Trophoblast cell (in vitro differentiated cells and primary cell): ENCODE data around the gene PRH2.
A peak's percentile ranks its signal among the peaks of the same experiment; 100 is the strongest.

Experiments used
- DNase-seq, 2 donors: peaks; one replicate each; pipeline ENCODE4 v3.0.0-alpha.2; 2016
- H2AFZ ChIP-seq: 2 replicates; pipeline ENCODE4 v1.6.1; 2013; ENCODE audit warnings: low read length, moderate library complexity, mild to moderate bottlenecking; ENCODE audit not compliant: insufficient read depth, poor library complexity
- H2AK5ac ChIP-seq: 2 replicates; pipeline ENCODE4 v1.6.1; 2013; ENCODE audit warnings: mild to moderate bottlenecking, low read length
- H2BK120ac ChIP-seq: 2 replicates; pipeline ENCODE4 v1.6.1; 2013; ENCODE audit warnings: low read length, mild to moderate bottlenecking, moderate library complexity; ENCODE audit not compliant: insufficient read depth, poor library complexity
- H2BK12ac ChIP-seq: 2 replicates; pipeline ENCODE4 v1.6.1; 2013; ENCODE audit warnings: mild to moderate bottlenecking, low read length, moderate library complexity
- H2BK5ac ChIP-seq: 2 replicates; pipeline ENCODE4 v1.6.1; 2013; ENCODE audit warnings: low read length, low read depth, moderate library complexity, mild to moderate bottlenecking; ENCODE audit not compliant: poor library complexity
- H3K14ac ChIP-seq: 2 replicates; pipeline ENCODE4 v1.6.1; 2013; ENCODE audit warnings: mild to moderate bottlenecking, low read length
- H3K18ac ChIP-seq: 2 replicates; pipeline ENCODE4 v1.6.1; 2013; ENCODE audit warnings: mild to moderate bottlenecking, low read length
- H3K23ac ChIP-seq: 2 replicates; pipeline ENCODE4 v1.6.1; 2013; ENCODE audit warnings: low read length
- H3K27ac ChIP-seq: 2 replicates; pipeline ENCODE4 v1.5.1; 2013; ENCODE audit warnings: low read depth, mild to moderate bottlenecking, inconsistent platforms, low read length, moderate library complexity
- H3K27me3 ChIP-seq: 2 replicates; pipeline ENCODE4 v1.6.1; 2013; ENCODE audit warnings: inconsistent platforms, mild to moderate bottlenecking, low read length, moderate library complexity; ENCODE audit not compliant: insufficient read depth
- H3K36me3 ChIP-seq, 2 experiments: 1 replicate in 1 of 2; 2 replicates in 1 of 2; pipeline ENCODE4 v1.6.1; 2013; ENCODE audit warnings: low read length in 2 of 2, mild to moderate bottlenecking in 2 of 2, moderate library complexity in 1 of 2; ENCODE audit not compliant: insufficient read depth in 2 of 2, control insufficient read depth in 1 of 2
- H3K4ac ChIP-seq: 2 replicates; pipeline ENCODE4 v1.6.1; 2013; ENCODE audit warnings: low read depth, mild to moderate bottlenecking, low read length, moderate library complexity
- H3K4me1 ChIP-seq, 2 experiments: 1 replicate in 1 of 2; 2 replicates in 1 of 2; pipeline ENCODE4 v1.6.1; 2013; ENCODE audit warnings: low read length in 2 of 2, mild to moderate bottlenecking in 2 of 2, moderate library complexity in 1 of 2; ENCODE audit not compliant: insufficient read depth in 2 of 2, control insufficient read depth in 1 of 2
- H3K4me2 ChIP-seq: 2 replicates; pipeline ENCODE4 v1.6.1; 2013; ENCODE audit warnings: inconsistent platforms, mild to moderate bottlenecking, low read length, moderate library complexity
- H3K4me3 ChIP-seq: 2 replicates; pipeline ENCODE4 v1.5.1; 2013; ENCODE audit warnings: mild to moderate bottlenecking, low read depth, low read length, inconsistent platforms
- H3K79me1 ChIP-seq: one replicate; pipeline ENCODE4 v1.6.1; 2013; ENCODE audit warnings: low read length
- H3K79me2 ChIP-seq: 2 replicates; pipeline ENCODE4 v1.6.1; 2013; ENCODE audit warnings: low read length, mild to moderate bottlenecking; ENCODE audit not compliant: control insufficient read depth, insufficient read depth, poor library complexity
- H3K9ac ChIP-seq: 2 replicates; pipeline ENCODE4 v1.6.1; 2013; ENCODE audit warnings: mild to moderate bottlenecking, low read length
- H3K9me3 ChIP-seq: 2 replicates; pipeline ENCODE4 v1.6.1; 2013; ENCODE audit warnings: low read depth, mild to moderate bottlenecking, control low read depth, inconsistent platforms, low read length; ENCODE audit not compliant: insufficient read depth
- H4K12ac ChIP-seq: 2 replicates; pipeline ENCODE4 v1.6.1; 2013; ENCODE audit warnings: low read depth, mild to moderate bottlenecking, low read length, moderate library complexity
- H4K8ac ChIP-seq: 2 replicates; pipeline ENCODE4 v1.6.1; 2013; ENCODE audit warnings: low read depth, mild to moderate bottlenecking, low read length, moderate library complexity
- H4K91ac ChIP-seq: one replicate; pipeline ENCODE4 v1.6.1; 2013; ENCODE audit warnings: low read depth, mild to moderate bottlenecking, low read length, moderate library complexity
- WGBS: extraction: QIAGEN DNeasy Blood & Tissue Kit; methylation state at CpG from one replicate; pipeline ENCODE4 v1.1.7; 2013; ENCODE audit warnings: missing lambda C conversion rate; ENCODE audit not compliant: insufficient read length, insufficient coverage; ENCODE audit errors: extremely low coverage; 5-methylcytosine and 5-hydroxymethylcytosine counted together

PRH2 gene

DNA sequence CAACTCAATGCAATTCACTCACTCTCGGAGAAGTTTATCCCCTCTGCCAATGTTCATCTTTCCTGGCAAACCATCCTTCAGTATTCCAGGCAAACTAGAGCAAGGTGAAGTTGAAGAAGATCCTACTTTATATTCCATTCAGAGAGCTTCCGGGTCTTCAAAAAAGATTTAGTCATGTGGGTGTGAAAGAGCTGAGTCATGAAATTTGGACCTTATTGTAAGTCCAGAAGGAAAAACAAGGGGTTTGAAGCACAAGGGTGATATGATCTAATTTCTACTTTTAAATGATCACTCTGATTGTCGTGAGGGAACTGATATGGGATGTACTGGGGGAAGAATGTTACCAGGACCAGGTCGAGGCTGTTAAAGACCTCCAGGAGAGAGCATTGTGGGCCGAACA lies 2.8 kb upstream of the PRH2 start:
- H3K4ac ChIP-seq = no peak overlapping the region
- no peak overlapping the region for H3K4me3 ChIP-seq

DNA sequence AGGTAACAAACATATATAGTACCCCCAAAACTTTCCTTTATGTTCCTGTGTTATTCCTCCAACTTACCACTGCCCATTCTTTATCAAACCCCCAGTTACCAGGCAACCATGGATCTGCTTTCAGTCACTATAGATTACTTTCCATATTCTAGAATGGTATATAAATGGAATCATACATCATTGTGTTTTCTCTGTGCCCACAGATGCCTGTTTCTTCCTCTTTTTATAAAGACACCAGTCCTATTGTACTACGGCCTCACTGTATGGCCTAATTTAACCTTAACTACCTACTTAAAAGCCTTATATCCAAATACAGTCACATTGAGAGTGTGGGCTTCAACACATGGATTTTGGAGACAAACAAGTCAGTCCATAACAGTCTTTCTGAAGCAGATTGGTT lies 7.5 kb downstream of the PRH2 start:
- H3K14ac ChIP-seq = no peak overlapping the region
- H2BK12ac ChIP-seq = no peak overlapping the region
- no peak for DNase-seq
- peaks cover 0 to 2% of the 10 kb centered on the region in 2 experiments for H3K4me1 ChIP-seq
- H3K4me2 ChIP-seq = no peak overlapping the region
- no peak overlapping the region for H4K8ac ChIP-seq
- no peak overlapping the region for H3K23ac ChIP-seq
- no peaks in the 10 kb centered on the region for H3K79me2 ChIP-seq
- no peak overlapping the region for H3K18ac ChIP-seq
- H2BK5ac ChIP-seq = no peak overlapping the region
- H3K79me1 ChIP-seq = no peaks in the 10 kb centered on the region
- H4K91ac ChIP-seq = no peak overlapping the region
- no CpG with 5 or more reads among the region's 1 CpG for WGBS
- H2AK5ac ChIP-seq = no peak overlapping the region
- H2BK120ac ChIP-seq = no peak overlapping the region
- H2AFZ ChIP-seq = no peak overlapping the region
- no peaks in the 10 kb centered on the region for H3K36me3 ChIP-seq
- H3K4ac ChIP-seq = no peak overlapping the region
- H3K9ac ChIP-seq = no peak overlapping the region
- H3K27ac ChIP-seq = no peak overlapping the region
- H3K9me3 ChIP-seq = no peaks in the 10 kb centered on the region
- H3K27me3 ChIP-seq = no peaks in the 10 kb centered on the region
- no peak overlapping the region for H3K4me3 ChIP-seq
- no peak overlapping the region for H4K12ac ChIP-seq

More for the DNA sequence above, 2.8 kb upstream of the PRH2 start:
- H4K12ac ChIP-seq = no peak overlapping the region
- H3K14ac ChIP-seq = no peak overlapping the region
- H3K27ac ChIP-seq = no peak overlapping the region
- H2AK5ac ChIP-seq = no peak overlapping the region
- no peak overlapping the region for H3K4me2 ChIP-seq
- no peak overlapping the region for H3K23ac ChIP-seq
- no peaks in the 10 kb centered on the region for H3K79me2 ChIP-seq
- H2AFZ ChIP-seq = no peak overlapping the region
- no peaks in the 10 kb centered on the region for H3K79me1 ChIP-seq
- no peaks in the 10 kb centered on the region for H3K36me3 ChIP-seq
- no peak overlapping the region for H4K91ac ChIP-seq
- no peak overlapping the region for H3K9ac ChIP-seq
- no peaks in the 10 kb centered on the region for H3K4me1 ChIP-seq
- H2BK5ac ChIP-seq = no peak overlapping the region
- no peak overlapping the region for H2BK12ac ChIP-seq
- H3K18ac ChIP-seq = no peak overlapping the region
- DNase-seq = no peak
- H4K8ac ChIP-seq = no peak overlapping the region
- H2BK120ac ChIP-seq = no peak overlapping the region
- H3K27me3 ChIP-seq = no peaks in the 10 kb centered on the region
- WGBS = no CpG with 5 or more reads among the region's 5 CpGs
- H3K9me3 ChIP-seq = no peaks in the 10 kb centered on the region

DNA sequence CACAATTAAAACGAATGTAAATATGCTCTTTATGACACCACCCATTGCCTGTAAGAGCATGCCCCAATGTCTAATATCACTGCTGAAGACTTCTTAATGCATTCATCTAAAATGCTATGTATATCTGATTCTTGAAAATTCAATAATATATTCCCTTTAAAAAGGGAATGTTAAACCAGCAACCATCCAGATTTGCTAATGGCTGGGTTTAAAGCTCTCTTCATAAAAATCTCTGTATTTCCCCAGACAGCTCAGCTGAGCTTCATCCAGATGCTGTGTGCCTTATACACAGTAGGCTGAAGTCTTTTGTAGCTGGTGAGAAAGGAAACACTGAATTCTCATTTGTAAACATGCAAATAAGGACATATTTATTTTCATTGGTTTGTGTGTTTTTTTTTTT lies 10.1 kb downstream of the PRH2 start, which contains the start of gene TAS2R14:
Gene TAS2R14, minus strand, starts transcription at position 101 of the 400 bp plus-strand sequence. Its CDS starts 56 bp downstream, at position 45.
- H3K4ac ChIP-seq = no peak within 1 kb of the TSS
- H4K12ac ChIP-seq = no peak within 1 kb of the TSS
- H4K91ac ChIP-seq = no peak within 1 kb of the TSS
- H3K4me1 ChIP-seq = peaks cover 0 to 14% of the 10 kb centered on the region in 2 experiments
- WGBS = no CpG with 5 or more reads among the region's 1 CpG
- H3K9ac ChIP-seq = no peak within 1 kb of the TSS
- no peaks in the 10 kb centered on the region for H3K79me2 ChIP-seq
- H2AFZ ChIP-seq = no peak within 1 kb of the TSS
- H3K18ac ChIP-seq = no peak within 1 kb of the TSS
- no peak within 1 kb of the TSS for H3K4me2 ChIP-seq
- no peak within 1 kb of the TSS for H2BK12ac ChIP-seq
- no peak within 1 kb of the TSS for H3K27ac ChIP-seq
- no peak within 1 kb of the TSS for H4K8ac ChIP-seq
- no peaks in the 10 kb centered on the region for H3K27me3 ChIP-seq
- no peak within 1 kb of the TSS for H3K4me3 ChIP-seq
- no peak within 1 kb of the TSS for H2AK5ac ChIP-seq
- H3K36me3 ChIP-seq = no peaks in the 10 kb centered on the region
- peaks cover 2% of the 10 kb centered on the region for H3K79me1 ChIP-seq
- no peak within 1 kb of the TSS for H3K14ac ChIP-seq
- H3K23ac ChIP-seq = no peak within 1 kb of the TSS
- no peak within 1 kb of the TSS for H2BK5ac ChIP-seq
- DNase-seq = no peak
- no peaks in the 10 kb centered on the region for H3K9me3 ChIP-seq
- no peak within 1 kb of the TSS for H2BK120ac ChIP-seq

DNA sequence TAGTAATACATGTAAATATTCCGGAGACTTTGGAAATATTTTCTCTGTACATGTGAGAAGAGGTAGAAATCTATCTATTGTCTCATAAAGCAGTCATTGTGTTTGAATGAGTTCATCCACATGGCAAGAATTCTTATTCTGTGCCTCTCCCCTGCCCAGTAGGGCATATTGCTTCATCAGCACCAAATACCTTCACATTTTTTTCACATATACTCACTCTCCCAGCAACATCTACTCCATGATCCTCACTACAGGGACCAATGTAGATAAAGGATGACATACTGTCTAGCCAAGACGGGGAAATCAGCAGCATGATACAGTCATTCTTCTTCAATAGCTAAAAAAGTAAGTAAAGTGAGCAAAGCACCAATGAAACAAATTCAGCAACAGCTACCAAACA lies 11.4 kb downstream of the PRH2 start:
- H2BK12ac ChIP-seq = no peak overlapping the region
- no peak overlapping the region for H3K4me3 ChIP-seq
- H3K4ac ChIP-seq = no peak overlapping the region
- H3K9ac ChIP-seq = no peak overlapping the region
- no CpG with 5 or more reads among the region's 2 CpGs for WGBS
- H4K8ac ChIP-seq = no peak overlapping the region
- no peak overlapping the region for H4K12ac ChIP-seq
- H3K18ac ChIP-seq = no peak overlapping the region
- DNase-seq = peak; percentile 80 to 91
- no peak overlapping the region for H2BK5ac ChIP-seq
- no peak overlapping the region for H3K4me2 ChIP-seq
- peaks cover 2% of the 10 kb centered on the region for H3K79me1 ChIP-seq
- no peaks in the 10 kb centered on the region for H3K9me3 ChIP-seq
- no peak overlapping the region for H3K27ac ChIP-seq
- no peak overlapping the region for H3K23ac ChIP-seq
- H2BK120ac ChIP-seq = no peak overlapping the region
- H3K14ac ChIP-seq = no peak overlapping the region
- H3K36me3 ChIP-seq = no peaks in the 10 kb centered on the region
- H3K79me2 ChIP-seq = no peaks in the 10 kb centered on the region
- H2AK5ac ChIP-seq = no peak overlapping the region
- no peak overlapping the region for H2AFZ ChIP-seq
- no peaks in the 10 kb centered on the region for H3K27me3 ChIP-seq
- H3K4me1 ChIP-seq = peaks cover 0 to 14% of the 10 kb centered on the region in 2 experiments
- H4K91ac ChIP-seq = no peak overlapping the region
